Measurements from ENCODE around the gene SLC4A8. TPM values are rescaled to one million over a fixed set of nuclear protein-coding genes. Genes with fewer than 3 reads are reported as not detected.
"Not testable (repeated sequence)": the region's sequence is repeated elsewhere in the genome, so short reads cannot be mapped to it uniquely, and the experiment has no call there.

The SLC4A8 gene
- total RNA-seq, 1 donor from 2014 or later: 8.3 TPM

DNA sequence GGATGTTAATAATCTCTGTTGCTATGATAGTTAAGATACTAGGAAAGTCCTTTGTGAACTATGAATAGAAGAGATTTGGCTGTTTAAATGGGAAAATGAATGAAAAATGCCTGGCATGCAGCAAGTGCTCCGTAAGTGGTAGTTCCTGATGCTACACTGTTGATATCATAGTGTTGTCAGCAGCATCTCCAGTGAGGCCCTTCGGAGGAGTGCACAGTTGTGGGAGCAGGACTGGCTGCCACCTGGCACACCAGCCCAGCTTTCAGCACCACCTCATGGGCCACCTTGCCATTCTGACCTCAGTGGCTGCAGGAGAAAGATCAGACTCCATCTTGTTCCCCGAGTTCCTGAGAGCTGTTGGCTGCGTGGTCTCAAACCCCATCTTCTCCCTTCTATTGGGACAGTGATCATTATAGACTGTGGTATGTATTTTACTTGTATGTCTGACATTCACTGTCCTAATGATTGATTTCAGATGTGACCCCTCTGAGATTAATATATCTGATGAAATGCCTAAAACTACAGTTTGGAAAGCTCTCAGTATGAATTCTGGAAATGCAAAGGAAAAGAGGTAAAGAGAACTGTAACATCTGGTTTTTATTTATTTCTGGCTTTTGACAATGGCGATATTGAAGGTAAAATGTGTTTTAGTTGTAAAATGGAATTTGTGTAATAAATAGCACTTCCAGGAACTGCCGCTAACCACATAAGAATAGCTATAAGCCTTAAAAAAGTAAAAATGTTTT, 80.9 kb downstream of the SLC4A8 start:
- Histone ChIP-seq H3K27ac (no peak overlapping the region), H3K4me3 (no peak overlapping the region), H3K9me3 (no peaks in the 10 kb centered on the region), H3K4me1 (no peaks in the 10 kb centered on the region), H3K27me3 (ENCODE audit: low read depth) (no peaks in the 10 kb centered on the region), H3K36me3 (no peaks in the 10 kb centered on the region)
- ATAC-seq: no peak
- TF ChIP-seq, protein P1, sequence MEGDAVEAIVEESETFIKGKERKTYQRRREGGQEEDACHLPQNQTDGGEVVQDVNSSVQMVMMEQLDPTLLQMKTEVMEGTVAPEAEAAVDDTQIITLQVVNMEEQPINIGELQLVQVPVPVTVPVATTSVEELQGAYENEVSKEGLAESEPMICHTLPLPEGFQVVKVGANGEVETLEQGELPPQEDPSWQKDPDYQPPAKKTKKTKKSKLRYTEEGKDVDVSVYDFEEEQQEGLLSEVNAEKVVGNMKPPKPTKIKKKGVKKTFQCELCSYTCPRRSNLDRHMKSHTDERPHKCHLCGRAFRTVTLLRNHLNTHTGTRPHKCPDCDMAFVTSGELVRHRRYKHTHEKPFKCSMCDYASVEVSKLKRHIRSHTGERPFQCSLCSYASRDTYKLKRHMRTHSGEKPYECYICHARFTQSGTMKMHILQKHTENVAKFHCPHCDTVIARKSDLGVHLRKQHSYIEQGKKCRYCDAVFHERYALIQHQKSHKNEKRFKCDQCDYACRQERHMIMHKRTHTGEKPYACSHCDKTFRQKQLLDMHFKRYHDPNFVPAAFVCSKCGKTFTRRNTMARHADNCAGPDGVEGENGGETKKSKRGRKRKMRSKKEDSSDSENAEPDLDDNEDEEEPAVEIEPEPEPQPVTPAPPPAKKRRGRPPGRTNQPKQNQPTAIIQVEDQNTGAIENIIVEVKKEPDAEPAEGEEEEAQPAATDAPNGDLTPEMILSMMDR (IDR thresholded peaks at IDR 0.05): no peak
- no peak for DNase-seq
- intact Hi-C loops (cut with DNase I): no loop called here

DNA sequence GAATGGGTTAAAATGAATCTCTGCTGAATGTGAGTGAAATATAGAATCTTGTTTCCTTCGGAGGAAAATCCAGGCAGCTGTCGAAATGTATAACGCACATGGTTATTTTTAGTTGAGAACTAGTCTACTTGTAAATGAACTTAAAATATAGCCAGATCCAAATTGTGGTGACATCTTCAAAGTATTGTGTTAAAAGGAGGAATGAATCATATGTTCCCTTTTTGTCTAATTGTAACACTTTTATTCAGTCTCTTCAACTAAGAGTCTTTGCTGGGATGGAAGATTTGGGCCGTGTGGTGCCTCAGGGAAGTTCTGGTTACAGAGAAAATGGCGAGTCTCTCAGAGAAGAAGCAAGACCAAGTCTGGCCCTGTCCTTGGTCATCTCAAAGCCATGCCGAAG, 82.5 kb downstream of the SLC4A8 start:
- Histone ChIP-seq H3K4me1 (no peaks in the 10 kb centered on the region), H3K27ac (no peak overlapping the region), H3K4me3 (no peak overlapping the region), H3K9me3 (no peaks in the 10 kb centered on the region), H3K36me3 (no peaks in the 10 kb centered on the region), H3K27me3 (ENCODE audit: low read depth) (peaks cover 2% of the 10 kb centered on the region)
- ATAC-seq (no peak), DNase-seq (no peak)
- intact Hi-C loops (cut with DNase I): no loop called here
- TF ChIP-seq, protein P1 (IDR thresholded peaks at IDR 0.05): no peak

DNA sequence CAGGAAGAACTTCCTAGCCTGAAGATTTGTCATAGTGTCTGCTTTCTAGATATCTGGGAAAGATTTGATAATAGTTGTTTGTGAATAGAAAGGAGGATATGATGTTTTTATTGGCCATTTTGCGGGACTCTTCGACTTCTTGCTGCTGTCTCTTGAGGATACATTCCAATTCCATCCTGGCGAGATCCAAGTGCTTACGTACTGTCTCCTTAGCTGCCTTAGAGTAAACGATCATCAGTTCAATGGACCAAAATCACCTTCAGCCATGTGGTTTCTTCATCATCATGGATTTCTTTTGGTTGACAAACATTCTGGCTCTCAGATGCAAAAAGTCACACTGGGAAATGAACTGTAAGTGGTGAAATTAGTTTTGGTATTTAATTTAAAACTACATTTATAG, 83.7 kb downstream of the SLC4A8 start:
- DNase-seq: no peak
- intact Hi-C loops (cut with DNase I): no loop called here
- Histone ChIP-seq H3K27ac (no peak overlapping the region), H3K4me3 (no peak overlapping the region), H3K4me1 (no peaks in the 10 kb centered on the region), H3K27me3 (ENCODE audit: low read depth) (peaks cover 7% of the 10 kb centered on the region), H3K36me3 (no peaks in the 10 kb centered on the region), H3K9me3 (no peaks in the 10 kb centered on the region)
- ATAC-seq: no peak
- TF ChIP-seq, protein P1 (IDR thresholded peaks at IDR 0.05): no peak

DNA sequence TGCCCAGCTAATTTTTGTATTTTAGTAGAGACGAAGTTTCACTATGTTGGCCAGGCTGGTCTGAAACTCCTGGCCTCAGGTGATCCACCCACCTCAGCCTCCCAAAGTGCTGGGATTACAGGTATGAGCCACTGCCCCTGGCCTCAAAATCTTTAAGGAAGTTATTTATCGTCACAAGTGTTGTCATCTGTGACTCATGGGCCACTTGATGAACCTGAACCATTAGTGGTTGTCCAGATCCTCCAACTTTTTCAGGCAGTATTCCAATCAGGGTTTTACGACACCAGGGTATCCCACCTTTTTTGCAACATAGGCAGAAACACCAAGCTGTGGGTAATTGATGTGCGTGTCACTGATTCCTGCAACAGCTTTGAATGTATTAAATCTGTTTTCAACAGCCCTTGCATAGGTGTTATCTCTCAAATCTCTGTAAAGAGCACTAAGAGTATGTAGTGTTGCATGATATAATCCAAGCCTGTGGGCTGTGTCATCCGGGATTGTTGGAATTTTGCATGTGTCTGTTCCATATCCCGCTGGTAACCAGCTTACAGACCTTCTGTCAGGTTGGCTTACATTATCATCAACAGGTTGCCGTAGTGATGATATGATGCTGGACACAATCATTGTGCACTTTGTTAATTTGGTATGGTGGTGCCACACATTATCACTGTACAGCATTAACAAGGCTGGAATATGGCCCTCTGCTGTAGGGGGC, 87.1 kb downstream of the SLC4A8 start:
- H3K4me1 ChIP-seq: no peaks in the 10 kb centered on the region
- H3K27ac ChIP-seq: no peak overlapping the region
- H3K27me3 ChIP-seq (ENCODE audit: low read depth): peaks cover 7% of the 10 kb centered on the region
- intact Hi-C loops (cut with DNase I): no loop called here
- ATAC-seq (no peak), DNase-seq (no peak)
- TF ChIP-seq, protein P1 (IDR thresholded peaks at IDR 0.05): no peak
- H3K9me3 ChIP-seq: no peaks in the 10 kb centered on the region
- H3K36me3 ChIP-seq: no peaks in the 10 kb centered on the region
- no peak overlapping the region for H3K4me3 ChIP-seq

DNA sequence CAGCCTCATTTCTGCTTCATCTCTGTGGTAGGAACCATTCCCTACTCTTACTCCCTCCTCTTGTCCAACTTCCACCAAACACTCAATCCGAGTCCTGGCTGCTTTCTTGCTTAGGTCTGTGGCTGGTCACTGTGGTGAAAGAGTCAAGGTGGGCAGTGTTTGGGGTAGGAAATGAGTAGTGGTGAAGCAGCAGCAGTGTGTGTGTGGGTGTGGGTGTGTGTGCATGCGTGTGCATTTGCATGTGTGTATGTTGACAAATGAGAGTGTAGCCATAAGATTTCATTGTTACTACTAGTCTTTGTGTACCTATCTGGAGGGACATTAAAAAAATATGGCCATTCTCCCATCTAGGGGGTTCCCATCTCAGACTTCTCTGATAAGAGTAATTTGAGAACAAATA, 87.8 kb downstream of the SLC4A8 start:
- Histone ChIP-seq H3K36me3 (no peaks in the 10 kb centered on the region), H3K9me3 (no peaks in the 10 kb centered on the region), H3K27ac (no peak overlapping the region), H3K27me3 (ENCODE audit: low read depth) (peaks cover 7% of the 10 kb centered on the region), H3K4me1 (no peaks in the 10 kb centered on the region), H3K4me3 (no peak overlapping the region)
- TF ChIP-seq, protein P1 (IDR thresholded peaks at IDR 0.05): no peak
- no peak for ATAC-seq
- no peak for DNase-seq
- intact Hi-C loops (cut with DNase I): no loop called here

DNA sequence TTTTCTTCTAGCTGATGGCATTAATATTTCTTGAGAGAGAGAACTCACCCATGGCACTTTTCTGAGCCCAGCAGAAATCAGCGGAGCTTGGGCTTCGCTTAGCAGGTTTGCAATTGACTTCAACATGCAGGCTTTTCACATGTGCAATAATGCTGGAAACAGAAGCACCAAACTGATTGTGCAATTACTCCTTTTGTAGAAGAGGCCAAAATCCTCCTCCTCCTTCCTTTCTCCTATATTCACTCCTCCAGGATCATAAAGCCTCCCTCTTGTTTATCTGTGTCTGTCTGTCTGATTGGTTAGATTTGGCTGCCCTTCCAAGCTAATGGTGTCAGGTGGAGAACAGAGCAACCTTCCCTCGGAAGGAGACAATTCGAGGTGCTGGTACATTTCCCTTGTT, 90.4 kb downstream of the SLC4A8 start:
- H3K27me3 ChIP-seq (ENCODE audit: low read depth); H3K27ac ChIP-seq; H3K4me1 ChIP-seq; intact Hi-C loops (cut with DNase I); ATAC-seq; H3K36me3 ChIP-seq; H3K4me3 ChIP-seq; DNase-seq; H3K9me3 ChIP-seq: not testable (repeated sequence)

Data from lower lobe of right lung (tissue), 2 donors.